CD8-positive, alpha-beta memory T cell (primary cell): Measurements from ENCODE around the gene ZBTB7A. TPM values are rescaled to one million over a fixed set of nuclear protein-coding genes. Genes with fewer than 3 reads are reported as not detected.

ENCODE experiments used
- CTCF ChIA-PET: fragments of 350-600 bp; sonication (Branson Sonifier 250); formaldehyde crosslinking; loops from one replicate; lab custom pipeline; 2021; ENCODE audit warnings: antibody characterized with exemption; lab: Charles Lee
- POLR2A ChIA-PET: fragments of 350-600 bp; sonication (Branson Sonifier 250); formaldehyde crosslinking; loops from one replicate; lab custom pipeline; 2021; ENCODE audit warnings: antibody characterized with exemption; lab: Charles Lee
- DNase-seq, 5 donors: peaks; one replicate each; pipeline versions ENCODE4 v3.0.0 to v3.0.0-alpha.2; 2020 to 2022; ENCODE audit warnings: mixed read lengths in 1 of 5
- H3K27ac ChIP-seq: one replicate; pipeline ENCODE4 v1.7.0; 2013; ENCODE audit warnings: low read depth, mild to moderate bottlenecking, low read length, moderate library complexity
- H3K27me3 ChIP-seq: 2 replicates; pipeline ENCODE4 v1.7.0; 2013; ENCODE audit warnings: low read length, mild to moderate bottlenecking; ENCODE audit not compliant: insufficient read depth, poor library complexity, severe bottlenecking
- H3K36me3 ChIP-seq: 2 replicates; pipeline ENCODE4 v1.7.0; 2013; ENCODE audit warnings: mild to moderate bottlenecking, low read length, moderate library complexity; ENCODE audit not compliant: insufficient read depth
- H3K4me1 ChIP-seq: 2 replicates; pipeline ENCODE4 v1.7.0; 2013; ENCODE audit warnings: mild to moderate bottlenecking, low read length, moderate library complexity; ENCODE audit not compliant: insufficient read depth
- H3K4me3 ChIP-seq: 2 replicates; pipeline ENCODE4 v1.7.0; 2013; ENCODE audit warnings: mild to moderate bottlenecking, low read length
- H3K9me3 ChIP-seq: 2 replicates; pipeline ENCODE4 v1.7.0; 2013; ENCODE audit warnings: mild to moderate bottlenecking, low read length
- H3K27ac Mint-ChIP-seq, 8 donors: one replicate each; pipeline ENCODE4 v1.8.0; 2020 to 2021; ENCODE audit warnings: mixed read lengths in 8 of 8, mild to moderate bottlenecking in 6 of 8, inconsistent platforms in 3 of 8, moderate library complexity in 3 of 8
- H3K27me3 Mint-ChIP-seq, 2 donors: one replicate each; pipeline ENCODE4 v1.8.0; 2020 to 2021; ENCODE audit warnings: mixed read lengths in 2 of 2, mild to moderate bottlenecking in 1 of 2, moderate library complexity in 1 of 2
- H3K36me3 Mint-ChIP-seq, 3 donors: one replicate each; pipeline ENCODE4 v1.8.0; 2020 to 2021; ENCODE audit warnings: mixed read lengths in 3 of 3, inconsistent platforms in 1 of 3, mild to moderate bottlenecking in 1 of 3
- H3K4me1 Mint-ChIP-seq, 3 donors: one replicate each; pipeline ENCODE4 v1.8.0; 2020 to 2021; ENCODE audit warnings: mixed read lengths in 3 of 3, inconsistent platforms in 1 of 3, mild to moderate bottlenecking in 1 of 3
- H3K4me3 Mint-ChIP-seq, 7 donors: one replicate each; pipeline ENCODE4 v1.8.0; 2020 to 2021; ENCODE audit warnings: mixed read lengths in 7 of 7, mild to moderate bottlenecking in 6 of 7, moderate library complexity in 4 of 7, inconsistent platforms in 2 of 7
- H3K9me3 Mint-ChIP-seq, 5 donors: one replicate each; pipeline ENCODE4 v1.8.0; 2020 to 2022; ENCODE audit warnings: mixed read lengths in 5 of 5, mild to moderate bottlenecking in 3 of 5, moderate library complexity in 2 of 5, inconsistent platforms in 1 of 5
- polyA plus RNA-seq: library from polyadenylated mRNA; unstranded; fragments of 300-500 nt; fragmentation: Illumina TruSeq; gene quantifications from one replicate; pipeline ENCODE4 v1.2.3, GENCODE V29; 2021
- total RNA-seq, 2 experiments: library from RNA; stranded (reverse); gene quantifications; one replicate each; pipeline ENCODE4 v1.2.3, GENCODE V29; 2021

The ZBTB7A gene
- total and polyA plus RNA-seq, 3 experiments from 2014 or later = 44.1 to 86.1 (median 46.8) TPM

DNA sequence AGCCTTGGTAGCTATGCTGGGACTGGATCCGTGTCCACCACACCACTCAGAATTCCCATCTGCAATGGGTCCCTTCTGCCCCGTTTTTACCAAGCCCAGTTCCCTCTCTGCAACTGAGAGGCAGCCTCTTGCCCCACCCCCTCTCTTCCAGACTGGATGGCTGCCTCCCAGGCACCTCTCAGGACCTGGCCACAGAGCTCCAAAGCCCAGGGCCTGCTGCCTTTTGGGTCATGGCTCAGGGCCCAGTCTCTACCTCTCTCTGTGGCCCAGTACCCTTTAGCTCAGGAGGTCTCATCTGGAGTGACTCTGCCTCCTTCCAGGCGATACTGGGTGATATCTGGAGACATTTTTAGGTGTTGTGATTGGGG is 10.3 kb upstream of the ZBTB7A start:
- Mint-ChIP-seq H3K4me3 (peak overlapping the region in 6 of 7 donors; percentile 37 to 86 (median 60)), H3K27ac (peak overlapping the region in 4 of 8 donors; percentile 61 to 74 (median 62)), H3K9me3 (no peaks in the 10 kb centered on the region), H3K4me1 (peaks cover 12 to 28% (median 14%) of the 10 kb centered on the region in 3 donors), H3K27me3 (no peaks in the 10 kb centered on the region), H3K36me3 (no peaks in the 10 kb centered on the region)
- ChIA-PET CTCF (interaction anchor here (1.0 to 2.1 kb wide), 4 partner anchors 11 to 89 kb away, joined by 3 to 7 read pairs (median 3); no protein-coding TSS in a partner anchor), POLR2A (interaction anchor here (0.6 to 1.4 kb wide), 9 partner anchors 10 to 69 kb away, joined by 3 to 7 read pairs (median 4); partner anchors contain the start of gene PIAS4)
- Histone ChIP-seq H3K4me1 (peaks cover 28% of the 10 kb centered on the region), H3K4me3 (no peak overlapping the region), H3K27me3 (no peaks in the 10 kb centered on the region), H3K36me3 (no peaks in the 10 kb centered on the region), H3K27ac (no peak overlapping the region), H3K9me3 (no peaks in the 10 kb centered on the region)
- DNase-seq = no peak

DNA sequence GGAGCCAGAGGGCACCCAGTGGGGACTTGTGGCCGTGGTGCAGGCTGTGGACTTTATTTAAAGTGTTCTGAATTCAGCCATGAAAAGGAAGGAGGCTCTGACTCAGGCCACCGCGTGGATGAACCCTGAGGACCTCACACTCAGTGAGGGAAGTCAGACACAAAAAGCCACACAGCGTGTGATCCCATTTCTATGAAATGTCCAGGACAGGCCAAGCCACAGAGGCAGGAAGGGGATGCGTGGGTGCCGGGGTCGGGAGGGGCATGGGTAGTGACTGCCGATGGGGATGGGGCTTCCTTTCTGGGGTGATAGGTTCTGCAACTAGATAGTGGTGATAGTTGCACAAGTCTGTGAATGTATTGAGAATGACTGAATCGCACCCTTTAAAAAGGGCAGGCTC is 8.7 kb upstream of the ZBTB7A start:
- H3K27ac ChIP-seq = no peak overlapping the region
- H3K9me3 ChIP-seq = no peaks in the 10 kb centered on the region
- no peak overlapping the region for H3K4me3 ChIP-seq
- POLR2A ChIA-PET = no interaction called here
- Mint-ChIP-seq H3K27ac (peak overlapping the region in 6 of 8 donors; percentile 17 to 75 (median 64)), H3K36me3 (no peaks in the 10 kb centered on the region), H3K4me1 (peaks cover 12 to 28% (median 14%) of the 10 kb centered on the region in 3 donors), H3K4me3 (peak overlapping the region in 5 of 7 donors; percentile 15 to 61 (median 46)), H3K27me3 (no peaks in the 10 kb centered on the region), H3K9me3 (no peaks in the 10 kb centered on the region)
- H3K4me1 ChIP-seq = peaks cover 24% of the 10 kb centered on the region
- CTCF ChIA-PET = no interaction called here
- DNase-seq = no peak
- H3K27me3 ChIP-seq = no peaks in the 10 kb centered on the region
- H3K36me3 ChIP-seq = no peaks in the 10 kb centered on the region

DNA sequence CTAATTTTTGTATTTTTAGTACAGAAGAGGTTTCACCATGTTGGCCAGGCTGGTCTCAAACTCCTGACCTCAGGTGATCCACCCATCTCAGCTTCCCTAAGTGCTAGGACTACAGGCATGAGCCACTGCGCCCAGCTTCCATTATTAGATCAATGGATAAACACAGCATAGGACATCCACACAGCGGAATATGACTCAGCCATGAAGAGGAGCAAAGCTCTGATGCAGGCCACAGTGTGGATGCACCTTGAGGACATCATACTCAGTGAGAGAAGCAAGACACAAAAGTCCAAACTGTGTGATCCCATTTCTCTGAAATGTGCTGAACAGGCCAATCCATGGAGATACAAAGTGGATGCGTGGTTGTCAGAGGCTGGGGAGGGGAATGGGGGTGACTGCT is 4.9 kb upstream of the ZBTB7A start:
- Histone ChIP-seq H3K27ac (no peak overlapping the region), H3K4me3 (no peak overlapping the region), H3K36me3 (no peaks in the 10 kb centered on the region), H3K9me3 (no peaks in the 10 kb centered on the region), H3K27me3 (no peaks in the 10 kb centered on the region), H3K4me1 (peaks cover 27% of the 10 kb centered on the region)
- H3K4me3 Mint-ChIP-seq = peak overlapping the region in 1 of 7 donors; percentile 30
- H3K27ac Mint-ChIP-seq = peak overlapping the region in 2 of 8 donors; percentile 32 to 33
- H3K27me3 Mint-ChIP-seq = peaks cover 0 to 3% of the 10 kb centered on the region in 2 donors
- peaks cover 0 to 1% (median 0%) of the 10 kb centered on the region in 3 donors for H3K36me3 Mint-ChIP-seq
- no peaks in the 10 kb centered on the region for H3K9me3 Mint-ChIP-seq
- no peak for DNase-seq
- ChIA-PET CTCF (no interaction called here), POLR2A (interaction anchor here (0.6 to 1.0 kb wide), 2 partner anchors 18 to 31 kb away, joined by 3 to 6 read pairs; no protein-coding TSS in a partner anchor)
- peaks cover 27 to 29% (median 28%) of the 10 kb centered on the region in 3 donors for H3K4me1 Mint-ChIP-seq

DNA sequence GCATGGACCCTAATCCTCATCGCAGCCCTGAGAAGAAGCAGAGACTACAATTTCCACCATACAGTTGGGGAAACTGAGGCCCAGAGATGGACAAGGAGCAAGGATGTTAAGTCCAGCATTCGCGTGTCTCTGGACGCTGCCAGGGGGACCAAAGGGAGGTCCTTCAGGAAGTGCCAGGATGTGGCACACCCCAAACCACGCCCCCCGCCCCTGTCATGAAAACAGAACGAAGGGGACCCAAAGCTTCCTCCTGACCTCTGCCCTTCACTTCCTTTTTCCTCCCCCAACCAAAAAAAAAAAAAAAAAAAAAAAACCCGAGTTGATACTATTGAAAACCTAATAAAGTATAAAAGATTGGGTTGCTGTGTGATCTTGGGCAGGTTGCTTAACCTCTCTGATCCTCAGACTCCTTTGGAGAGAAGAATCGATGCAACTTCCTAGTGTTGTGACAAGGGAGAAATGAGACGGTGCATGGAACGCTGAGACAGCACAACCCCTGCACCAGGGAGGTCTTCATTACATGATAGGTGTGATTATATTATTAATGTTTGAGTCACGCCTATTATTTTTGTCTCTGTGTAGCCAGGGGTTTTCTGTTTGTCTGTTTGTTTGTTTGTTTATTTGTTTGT is 2.7 kb upstream of the ZBTB7A start:
- ChIA-PET POLR2A (interaction anchor here (0.6 to 1.2 kb wide), 6 partner anchors 18 to 349 kb away, joined by 3 to 9 read pairs (median 4); no protein-coding TSS in a partner anchor), CTCF (interaction anchor here (1.1 kb wide), 1 partner anchor 71 kb away, joined by 4 read pairs; no protein-coding TSS in a partner anchor)
- Histone ChIP-seq H3K27me3 (no peaks in the 10 kb centered on the region), H3K9me3 (no peaks in the 10 kb centered on the region), H3K27ac (no peak overlapping the region), H3K4me1 (peaks cover 21% of the 10 kb centered on the region), H3K4me3 (peak overlapping the region; percentile 53), H3K36me3 (no peaks in the 10 kb centered on the region)
- H3K36me3 Mint-ChIP-seq = peaks cover 0 to 1% (median 0%) of the 10 kb centered on the region in 3 donors
- peak overlapping the region; percentile 68 to 98 (median 93) for H3K27ac Mint-ChIP-seq
- H3K9me3 Mint-ChIP-seq = no peaks in the 10 kb centered on the region
- peak overlapping the region; percentile 54 to 99 (median 88) for H3K4me3 Mint-ChIP-seq
- H3K4me1 Mint-ChIP-seq = peaks cover 22 to 23% (median 22%) of the 10 kb centered on the region in 3 donors
- peaks cover 0 to 3% of the 10 kb centered on the region in 2 donors for H3K27me3 Mint-ChIP-seq
- DNase-seq = peak in 3 of 5 donors; percentile 40 to 76 (median 56)

DNA sequence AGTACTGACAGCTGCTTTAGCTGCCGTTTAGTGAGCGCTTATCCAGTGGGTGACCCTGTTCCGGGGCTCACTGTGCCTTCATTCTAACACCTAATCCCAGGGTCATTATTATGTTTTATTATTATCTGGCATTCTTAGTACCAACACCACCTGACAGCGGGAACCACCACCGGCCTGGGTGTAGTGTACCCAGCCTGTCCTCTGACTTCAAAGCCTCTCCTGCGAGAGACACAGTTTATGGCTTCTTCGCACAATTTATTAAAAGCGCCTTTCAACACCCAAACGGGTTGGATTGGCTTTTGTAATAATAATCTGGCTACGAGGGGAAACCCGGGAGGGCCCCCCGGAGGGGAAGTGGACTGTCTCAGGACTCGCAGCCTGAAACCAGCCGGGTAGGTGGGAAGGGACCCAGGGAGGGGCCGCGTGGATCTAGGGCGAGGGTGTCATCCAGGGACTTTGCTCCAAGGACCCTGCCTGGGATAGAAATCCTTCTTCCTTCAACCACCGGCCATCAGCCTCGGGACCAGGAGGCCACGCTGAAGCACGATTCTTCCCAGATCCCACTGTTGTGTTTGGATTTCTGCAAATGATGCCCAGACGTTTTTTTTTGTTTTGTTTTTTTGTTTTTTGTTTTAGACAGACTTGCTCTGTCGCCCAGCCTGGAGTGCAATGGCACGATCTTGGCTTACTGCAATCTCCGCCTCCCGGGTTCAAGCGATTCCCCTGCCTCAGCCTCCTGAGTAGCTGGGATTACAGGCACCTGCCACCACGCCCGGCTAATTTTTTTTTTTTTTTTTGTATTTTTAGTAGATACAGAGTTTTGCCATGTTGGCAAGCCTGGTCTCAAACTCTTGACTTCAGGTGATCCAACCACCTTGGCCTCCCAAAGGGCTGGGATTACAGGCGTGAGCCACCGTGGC is 1.6 kb upstream of the ZBTB7A start:
- peak in 1 of 5 donors; percentile 51 for DNase-seq
- POLR2A ChIA-PET = interaction anchor here (1.0 to 3.6 kb wide), 3 partner anchors 19 to 47 kb away, joined by 3 to 24 read pairs (median 5); no protein-coding TSS in a partner anchor
- Histone ChIP-seq H3K4me3 (peak overlapping the region; percentile 51), H3K27me3 (no peaks in the 10 kb centered on the region), H3K27ac (peak overlapping the region; percentile 61), H3K9me3 (no peaks in the 10 kb centered on the region), H3K4me1 (peaks cover 29% of the 10 kb centered on the region), H3K36me3 (no peaks in the 10 kb centered on the region)
- no peaks in the 10 kb centered on the region for H3K9me3 Mint-ChIP-seq
- H3K27me3 Mint-ChIP-seq = peaks cover 0 to 3% of the 10 kb centered on the region in 2 donors
- peak overlapping the region; percentile 70 to 98 (median 93) for H3K27ac Mint-ChIP-seq
- peaks cover 0 to 6% (median 0%) of the 10 kb centered on the region in 3 donors for H3K36me3 Mint-ChIP-seq
- peak overlapping the region; percentile 88 to 99 (median 88) for H3K4me3 Mint-ChIP-seq
- H3K4me1 Mint-ChIP-seq = peaks cover 23 to 30% (median 26%) of the 10 kb centered on the region in 3 donors
- CTCF ChIA-PET = interaction anchor here (0.7 to 1.1 kb wide), 3 partner anchors 8 to 64 kb away, joined by 3 to 5 read pairs (median 4); no protein-coding TSS in a partner anchor

DNA sequence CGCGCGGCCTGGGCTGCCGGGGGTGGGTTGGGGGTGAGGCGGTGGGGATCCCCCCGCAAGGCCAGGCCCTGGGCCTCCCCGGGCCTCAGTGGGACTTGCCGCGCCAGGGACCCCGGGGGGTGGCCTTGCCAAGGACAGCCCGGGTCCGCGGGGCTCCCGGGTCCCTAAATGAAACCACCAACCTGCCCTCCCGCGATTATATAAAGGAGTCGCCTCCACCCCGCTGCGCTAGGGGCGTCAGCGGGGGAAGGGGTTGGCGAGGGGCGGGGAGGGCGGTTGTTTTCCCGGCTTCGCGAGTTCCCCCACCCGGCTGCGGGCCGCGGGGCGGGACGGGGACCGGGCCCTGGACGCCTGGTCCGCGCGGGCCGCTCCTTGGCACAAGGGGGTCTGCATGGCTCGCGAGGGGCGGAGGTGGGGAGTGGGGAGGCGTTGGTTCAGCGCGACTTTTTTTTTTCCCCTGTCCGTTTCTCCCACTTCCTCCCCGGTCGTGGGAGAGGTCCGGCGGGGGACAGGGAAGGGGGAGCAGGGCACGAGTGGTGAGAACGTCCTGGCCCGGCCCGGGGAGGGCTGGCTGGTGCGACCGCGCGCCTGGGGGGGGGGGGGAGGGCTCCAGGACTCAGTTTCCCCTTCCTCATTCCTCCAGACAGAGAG is 822 bp upstream of the ZBTB7A start:
- DNase-seq = peak in 2 of 5 donors; percentile 56 to 81
- no peaks in the 10 kb centered on the region for H3K9me3 Mint-ChIP-seq
- peak overlapping the region; percentile 51 for H3K4me3 ChIP-seq
- H3K4me1 ChIP-seq = peaks cover 36% of the 10 kb centered on the region
- peaks cover 0 to 10% (median 0%) of the 10 kb centered on the region in 3 donors for H3K36me3 Mint-ChIP-seq
- ChIA-PET POLR2A (interaction anchor here (1.2 to 3.6 kb wide), 5 partner anchors 22 to 83 kb away, joined by 3 to 35 read pairs (median 10); partner anchors contain the start of gene EEF2), CTCF (interaction anchor here (1.1 to 1.8 kb wide), 3 partner anchors 24 to 83 kb away, joined by 4 to 7 read pairs (median 4); partner anchors contain the start of gene EEF2)
- H3K27ac Mint-ChIP-seq = peak overlapping the region; percentile 83 to 98 (median 94)
- H3K27ac ChIP-seq = peak overlapping the region; percentile 61
- H3K9me3 ChIP-seq = no peaks in the 10 kb centered on the region
- peak overlapping the region; percentile 88 to 99 (median 88) for H3K4me3 Mint-ChIP-seq
- peaks cover 0 to 3% of the 10 kb centered on the region in 2 donors for H3K27me3 Mint-ChIP-seq
- H3K27me3 ChIP-seq = no peaks in the 10 kb centered on the region
- H3K4me1 Mint-ChIP-seq = peaks cover 29 to 37% (median 32%) of the 10 kb centered on the region in 3 donors
- H3K36me3 ChIP-seq = no peaks in the 10 kb centered on the region

DNA sequence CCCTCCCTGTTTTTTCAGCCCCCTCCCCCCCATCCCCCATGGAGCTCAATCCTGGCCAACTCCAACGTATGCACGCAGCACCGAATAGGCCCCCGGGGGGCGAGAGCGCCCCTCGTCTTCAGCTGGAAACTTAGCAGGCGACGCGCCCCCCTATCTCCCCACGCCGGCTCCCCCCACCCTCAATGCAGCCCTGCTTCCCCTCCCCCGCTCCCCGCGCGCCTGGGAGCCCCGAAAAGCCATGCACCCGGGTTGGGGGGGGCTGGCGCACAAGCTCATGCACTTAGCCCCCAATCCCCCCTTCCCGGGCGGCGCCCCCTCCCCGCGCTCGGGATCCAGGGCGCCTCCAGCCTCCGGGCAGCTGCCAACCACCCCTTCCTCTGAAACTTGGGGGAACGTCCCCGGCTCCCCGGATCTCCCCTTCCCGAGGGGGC is 508 bp downstream of the ZBTB7A start:
- ChIA-PET POLR2A (interaction anchor here (0.7 to 3.6 kb wide), 8 partner anchors 9 to 81 kb away, joined by 3 to 35 read pairs (median 6); partner anchors contain the start of genes EEF2 and PIAS4), CTCF (interaction anchor here (0.6 to 1.8 kb wide), 5 partner anchors 11 to 767 kb away, joined by 3 to 7 read pairs (median 4); partner anchors contain the start of gene EEF2)
- H3K4me3 ChIP-seq = peak overlapping the region; percentile 32
- Mint-ChIP-seq H3K4me1 (peaks cover 34 to 48% (median 36%) of the 10 kb centered on the region in 3 donors), H3K27ac (peak overlapping the region in 4 of 8 donors; percentile 17 to 96 (median 60)), H3K27me3 (peaks cover 0 to 3% of the 10 kb centered on the region in 2 donors), H3K36me3 (peaks cover 0 to 14% (median 0%) of the 10 kb centered on the region in 3 donors), H3K9me3 (no peaks in the 10 kb centered on the region), H3K4me3 (peak overlapping the region; percentile 67 to 99 (median 80))
- H3K36me3 ChIP-seq = no peaks in the 10 kb centered on the region
- H3K27me3 ChIP-seq = no peaks in the 10 kb centered on the region
- peaks cover 50% of the 10 kb centered on the region for H3K4me1 ChIP-seq
- DNase-seq = peak; percentile 40 to 80 (median 62)
- H3K27ac ChIP-seq = peak overlapping the region; percentile 38
- no peaks in the 10 kb centered on the region for H3K9me3 ChIP-seq
